ENCODE data around the gene TNNT1.

DNA sequence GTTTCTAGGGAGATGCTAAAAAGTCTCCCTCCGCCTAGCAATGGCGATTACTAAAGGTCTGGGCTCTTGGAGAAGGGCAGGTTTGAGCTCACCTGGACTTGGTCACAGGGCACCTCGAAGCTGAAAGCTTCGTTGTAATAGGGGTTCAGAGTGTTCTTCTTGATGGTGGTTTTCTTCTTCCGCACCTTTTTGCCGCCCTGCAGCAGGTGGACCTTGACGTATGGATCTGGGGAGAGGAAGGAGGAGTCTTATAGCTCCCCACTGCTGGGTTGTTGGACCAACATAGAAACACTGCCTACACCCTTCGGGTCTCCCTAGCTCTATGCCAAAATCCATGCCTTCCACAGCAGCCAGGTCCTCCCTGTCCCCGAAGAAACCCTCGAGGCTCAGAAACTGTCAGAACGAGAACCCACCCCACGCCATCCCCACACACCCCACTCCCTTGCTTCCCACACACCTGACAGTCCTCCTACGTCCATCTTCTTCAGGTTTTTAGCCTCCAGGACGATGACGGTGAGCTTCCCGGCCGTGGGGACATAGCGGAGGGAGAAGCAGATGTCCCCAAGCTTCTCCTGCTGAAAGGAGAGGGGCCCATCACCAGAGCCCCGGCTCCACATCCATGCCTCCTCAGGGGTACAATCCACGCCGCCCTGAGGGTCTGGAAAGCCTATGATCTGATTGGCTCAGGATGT lies 25.6 kb upstream of the TNNT1 start:
- TF ChIP-seq, protein P1, sequence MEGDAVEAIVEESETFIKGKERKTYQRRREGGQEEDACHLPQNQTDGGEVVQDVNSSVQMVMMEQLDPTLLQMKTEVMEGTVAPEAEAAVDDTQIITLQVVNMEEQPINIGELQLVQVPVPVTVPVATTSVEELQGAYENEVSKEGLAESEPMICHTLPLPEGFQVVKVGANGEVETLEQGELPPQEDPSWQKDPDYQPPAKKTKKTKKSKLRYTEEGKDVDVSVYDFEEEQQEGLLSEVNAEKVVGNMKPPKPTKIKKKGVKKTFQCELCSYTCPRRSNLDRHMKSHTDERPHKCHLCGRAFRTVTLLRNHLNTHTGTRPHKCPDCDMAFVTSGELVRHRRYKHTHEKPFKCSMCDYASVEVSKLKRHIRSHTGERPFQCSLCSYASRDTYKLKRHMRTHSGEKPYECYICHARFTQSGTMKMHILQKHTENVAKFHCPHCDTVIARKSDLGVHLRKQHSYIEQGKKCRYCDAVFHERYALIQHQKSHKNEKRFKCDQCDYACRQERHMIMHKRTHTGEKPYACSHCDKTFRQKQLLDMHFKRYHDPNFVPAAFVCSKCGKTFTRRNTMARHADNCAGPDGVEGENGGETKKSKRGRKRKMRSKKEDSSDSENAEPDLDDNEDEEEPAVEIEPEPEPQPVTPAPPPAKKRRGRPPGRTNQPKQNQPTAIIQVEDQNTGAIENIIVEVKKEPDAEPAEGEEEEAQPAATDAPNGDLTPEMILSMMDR (IDR thresholded peaks at IDR 0.05), result no peak
- no peak for TF ChIP-seq EZH2 (IDR thresholded peaks at IDR 0.05)
- no peak for TF ChIP-seq EZH2phosphoT487 (IDR thresholded peaks at IDR 0.05)
